HG02642 (cell line): Measurements from ENCODE around the gene BTBD9.
"Not testable (repeated sequence)": the region's sequence is repeated elsewhere in the genome, so short reads cannot be mapped to it uniquely, and the experiment has no call there.

Source experiments
- ATAC-seq: cut with Tn5 transposase; IDR thresholded peaks from one replicate; pipeline ENCODE4 v1.9.1; 2021; ENCODE audit warnings: mild to moderate bottlenecking; ENCODE audit not compliant: unreplicated experiment, poor library complexity

Gene BTBD9

DNA sequence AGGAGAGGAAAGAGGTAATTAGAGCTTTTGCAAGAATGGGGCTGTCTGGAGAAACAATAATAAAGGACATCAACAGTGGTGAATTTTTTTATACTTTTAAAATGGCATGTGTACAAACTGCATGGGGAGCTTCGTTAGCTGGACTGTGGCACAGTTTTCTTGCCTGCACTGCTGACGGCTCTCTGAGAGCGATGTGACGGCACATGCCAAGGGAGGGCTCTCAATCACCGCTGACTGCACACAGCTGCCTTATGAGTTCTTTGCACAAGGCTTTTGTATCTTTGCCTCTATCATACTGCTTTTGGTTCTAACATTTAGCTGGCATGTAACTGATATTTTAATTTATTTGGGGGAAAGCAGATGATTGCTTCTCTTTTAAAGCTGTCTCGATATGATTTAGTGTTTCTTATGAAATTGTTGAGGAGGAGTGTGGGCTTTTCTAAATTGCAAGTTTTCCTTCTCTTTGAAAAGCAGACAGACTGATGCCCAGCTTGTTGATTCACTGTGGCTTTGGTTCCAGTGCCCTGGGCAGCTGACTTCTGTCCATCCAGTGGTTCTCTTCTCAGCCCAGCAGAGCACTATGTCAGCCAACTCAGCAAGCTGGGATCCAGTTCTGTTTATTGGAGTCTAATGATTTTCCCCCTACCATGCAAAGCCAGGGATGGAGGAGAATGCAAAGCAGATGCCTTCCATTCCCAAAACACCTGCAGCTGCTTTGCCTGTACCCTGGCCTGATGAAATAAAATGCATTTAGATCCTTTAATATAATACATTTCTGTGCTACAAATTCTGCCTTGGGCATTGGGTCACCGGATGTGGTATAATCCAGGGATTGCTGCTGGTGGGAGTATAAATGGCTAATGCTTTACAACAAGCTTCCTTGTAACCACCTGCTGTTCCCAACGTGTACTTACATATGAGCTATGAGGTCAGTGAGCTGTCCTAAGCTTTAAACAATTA is 496.3 kb downstream of the BTBD9 start:
- no peak for ATAC-seq

- ATAC-seq = no peak
Measured at GRCh38 chr6:38142178-38142902, 497.4 kb downstream of the BTBD9 start.

DNA sequence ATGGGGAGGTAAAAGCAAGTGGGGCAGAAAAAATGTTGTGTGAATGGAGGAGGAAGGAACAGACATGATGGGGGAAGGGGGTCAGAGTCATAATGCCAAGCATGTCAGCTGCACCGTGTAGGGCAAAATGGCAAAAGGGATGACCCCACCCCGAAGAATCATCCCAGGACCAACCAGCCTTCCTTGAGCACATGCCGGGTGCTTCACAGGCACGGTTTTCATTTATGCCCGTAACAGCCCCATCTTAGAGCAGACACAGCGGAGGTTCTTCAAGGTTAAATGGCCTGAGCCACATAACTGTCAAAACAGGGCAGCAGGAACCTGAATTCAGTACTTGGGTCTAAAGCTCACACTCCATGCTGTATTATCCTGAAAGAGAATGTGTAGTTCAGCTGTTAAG is 498.0 kb downstream of the BTBD9 start:
- no peak for ATAC-seq

GRCh38 chr6:38141085-38141484 is 498.6 kb downstream of the BTBD9 start:
- no peak for ATAC-seq

DNA sequence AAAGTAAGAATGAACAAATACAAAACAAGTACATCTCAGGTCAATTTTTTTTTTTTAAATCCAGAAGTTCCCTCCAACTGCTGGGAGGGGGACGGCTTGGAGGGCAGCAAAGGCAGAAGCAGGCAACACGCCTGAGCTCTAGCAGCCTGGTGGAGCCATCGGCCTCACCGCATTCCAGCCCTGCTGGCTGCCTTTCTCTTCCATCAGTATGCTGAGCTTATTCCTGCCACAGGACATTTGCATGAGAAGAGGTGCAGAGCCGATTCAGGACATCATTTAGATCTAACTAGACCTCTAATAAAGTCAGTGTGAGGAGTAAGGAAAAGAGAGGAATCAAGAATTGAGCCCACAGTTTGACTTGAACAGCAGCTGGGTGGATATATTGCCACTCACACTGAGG is 501.4 kb downstream of the BTBD9 start:
- ATAC-seq = no peak

- ATAC-seq = no peak
Measured at GRCh38 chr6:38137608-38138265, 502.0 kb downstream of the BTBD9 start.

DNA sequence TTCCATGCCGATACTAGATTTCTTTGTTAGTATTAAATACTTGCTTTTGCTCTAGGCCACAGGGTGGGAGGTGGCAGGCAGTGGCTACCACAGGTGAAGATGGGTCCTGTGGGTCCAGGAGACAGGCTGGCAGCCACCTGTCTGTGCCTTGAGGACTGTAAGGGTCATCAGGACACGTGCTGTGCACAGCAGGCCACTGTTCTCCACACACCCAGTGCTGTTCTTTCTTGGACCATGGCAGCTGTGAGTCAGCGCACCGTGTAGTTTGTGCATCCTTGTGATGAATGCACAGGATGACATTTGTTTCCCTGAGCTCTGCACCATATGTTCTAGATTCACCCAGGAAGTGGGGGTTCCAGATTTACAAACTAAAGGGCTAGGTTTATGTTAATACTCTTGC is 503.2 kb downstream of the BTBD9 start:
- ATAC-seq = no peak

GRCh38 chr6:38134704-38135088 is 505.0 kb downstream of the BTBD9 start:
- no peak for ATAC-seq

GRCh38 chr6:38133932-38134703 is 505.6 kb downstream of the BTBD9 start:
- ATAC-seq = no peak

GRCh38 chr6:38131527-38131965 is 508.2 kb downstream of the BTBD9 start:
- ATAC-seq = no peak

GRCh38 chr6:38127284-38127683 is 512.4 kb downstream of the BTBD9 start:
- no peak for ATAC-seq

GRCh38 chr6:38124224-38124926 is 515.4 kb downstream of the BTBD9 start:
- ATAC-seq = not testable (repeated sequence)

GRCh38 chr6:38119516-38119915 is 520.2 kb downstream of the BTBD9 start:
- no peak for ATAC-seq

GRCh38 chr6:38118791-38119365 is 520.9 kb downstream of the BTBD9 start:
- ATAC-seq = no peak
